Activated T-helper 1 cell treated with anti-CD3 and anti-CD28 coated beads, Interleukin-12 subunit alpha, Interleukin-12 subunit beta, Interleukin-2, Interleukin-4 antibody, amounts not matched to agents 30 ng/mL and 10 ng/mL and 1 ng/mL, durations not matched to agents 14 hours and 24 hours and 36 hours (primary cell): ENCODE results near the gene FBL. TPM values are rescaled to one million over a fixed set of nuclear protein-coding genes. Genes with fewer than 3 reads are reported as not detected.
"Not testable (repeated sequence)": the region's sequence is repeated elsewhere in the genome, so short reads cannot be mapped to it uniquely, and the experiment has no call there.

Experiments used
- DNase-seq: peaks from one replicate; pipeline ENCODE4 v3.0.0; 2021; ENCODE audit warnings: low spot score
- H3K27ac Mint-ChIP-seq: one replicate; pipeline ENCODE4 v1.8.0; 2021; ENCODE audit warnings: mild to moderate bottlenecking, mixed read lengths
- H3K27me3 Mint-ChIP-seq: one replicate; pipeline ENCODE4 v1.8.0; 2022; ENCODE audit warnings: mild to moderate bottlenecking, moderate library complexity, mixed read lengths; ENCODE audit not compliant: insufficient read depth
- H3K36me3 Mint-ChIP-seq: one replicate; pipeline ENCODE4 v1.8.0; 2021; ENCODE audit warnings: low read depth, mixed read lengths
- H3K4me1 Mint-ChIP-seq: one replicate; pipeline ENCODE4 v1.8.0; 2021; ENCODE audit warnings: low read depth, mixed read lengths
- H3K4me3 Mint-ChIP-seq: one replicate; pipeline ENCODE4 v1.8.0; 2021; ENCODE audit warnings: mild to moderate bottlenecking, moderate library complexity, mixed read lengths
- H3K9me3 Mint-ChIP-seq: one replicate; pipeline ENCODE4 v1.8.0; 2021; ENCODE audit warnings: mixed read lengths
- intact Hi-C: fragments of 100-400 bp; cut with micrococcal nuclease; formaldehyde crosslinking; loops from one replicate; pipeline ENCODE4 v1.15.1; 2024
- total RNA-seq: library from RNA; stranded (reverse); gene quantifications from 2 replicates; pipeline ENCODE4 v1.2.3, GENCODE V29; 2022

Gene FBL
- total RNA-seq, 1 donor from 2014 or later: 526 TPM

GRCh38 chr19:39809368-39809767 is 36.8 kb downstream of the FBL start:
- intact Hi-C loops: no loop called here
- Mint-ChIP-seq H3K4me1 (no peaks in the 10 kb centered on the region), H3K36me3 (peaks cover 1% of the 10 kb centered on the region), H3K9me3 (peaks cover 3% of the 10 kb centered on the region), H3K27me3 (no peaks in the 10 kb centered on the region), H3K27ac (no peak overlapping the region), H3K4me3 (no peak overlapping the region)
- DNase-seq: no peak

- H3K36me3 Mint-ChIP-seq, H3K4me1 Mint-ChIP-seq, H3K9me3 Mint-ChIP-seq, intact Hi-C loops, H3K27ac Mint-ChIP-seq, DNase-seq, H3K27me3 Mint-ChIP-seq, H3K4me3 Mint-ChIP-seq: not testable (repeated sequence)
Measured at GRCh38 chr19:39808688-39809087, 37.5 kb downstream of the FBL start.

- Mint-ChIP-seq H3K36me3 (no peaks in the 10 kb centered on the region), H3K4me3 (no peak overlapping the region), H3K9me3 (peaks cover 3% of the 10 kb centered on the region), H3K27me3 (no peaks in the 10 kb centered on the region), H3K4me1 (no peaks in the 10 kb centered on the region), H3K27ac (no peak overlapping the region)
- intact Hi-C loops: no loop called here
- DNase-seq: no peak
Measured at GRCh38 chr19:39807846-39808364, 38.3 kb downstream of the FBL start.

- no peak for DNase-seq
- Mint-ChIP-seq H3K4me1 (no peaks in the 10 kb centered on the region), H3K27me3 (peaks cover 6% of the 10 kb centered on the region), H3K36me3 (no peaks in the 10 kb centered on the region), H3K4me3 (no peak overlapping the region), H3K27ac (no peak overlapping the region), H3K9me3 (peaks cover 3% of the 10 kb centered on the region)
- intact Hi-C loops: no loop called here
Measured at GRCh38 chr19:39805104-39805503, 41.1 kb downstream of the FBL start.

GRCh38 chr19:39802958-39803357 is 43.2 kb downstream of the FBL start:
- peaks cover under 1% of the 10 kb centered on the region for H3K9me3 Mint-ChIP-seq
- no peak overlapping the region for H3K27ac Mint-ChIP-seq
- intact Hi-C loops: no loop called here
- no peaks in the 10 kb centered on the region for H3K4me1 Mint-ChIP-seq
- no peaks in the 10 kb centered on the region for H3K36me3 Mint-ChIP-seq
- H3K27me3 Mint-ChIP-seq: peaks cover 6% of the 10 kb centered on the region
- no peak overlapping the region for H3K4me3 Mint-ChIP-seq
- DNase-seq: no peak

GRCh38 chr19:39797083-39797482 is 49.1 kb downstream of the FBL start:
- no peak for DNase-seq
- intact Hi-C loops: no loop called here
- H3K4me1 Mint-ChIP-seq: peaks cover 5% of the 10 kb centered on the region
- H3K36me3 Mint-ChIP-seq: no peaks in the 10 kb centered on the region
- peaks cover 9% of the 10 kb centered on the region for H3K27me3 Mint-ChIP-seq
- H3K9me3 Mint-ChIP-seq: no peaks in the 10 kb centered on the region
- no peak overlapping the region for H3K27ac Mint-ChIP-seq
- no peak overlapping the region for H3K4me3 Mint-ChIP-seq

- H3K9me3 Mint-ChIP-seq: no peaks in the 10 kb centered on the region
- peaks cover 5% of the 10 kb centered on the region for H3K4me1 Mint-ChIP-seq
- peaks cover 6% of the 10 kb centered on the region for H3K27me3 Mint-ChIP-seq
- H3K27ac Mint-ChIP-seq: no peak overlapping the region
- no peak for DNase-seq
- H3K4me3 Mint-ChIP-seq: no peak overlapping the region
- no peaks in the 10 kb centered on the region for H3K36me3 Mint-ChIP-seq
- intact Hi-C loops: no loop called here
Measured at GRCh38 chr19:39796000-39796498, 50.1 kb downstream of the FBL start.

- Mint-ChIP-seq H3K27me3 (peaks cover 3% of the 10 kb centered on the region), H3K36me3 (no peaks in the 10 kb centered on the region), H3K27ac (no peak overlapping the region), H3K4me3 (no peak overlapping the region), H3K4me1 (peaks cover 5% of the 10 kb centered on the region), H3K9me3 (no peaks in the 10 kb centered on the region)
- DNase-seq: no peak
- intact Hi-C loops: no loop called here
Measured at GRCh38 chr19:39795001-39795400, 51.2 kb downstream of the FBL start.

GRCh38 chr19:39792999-39793546 is 53.1 kb downstream of the FBL start:
- no peak overlapping the region for H3K27ac Mint-ChIP-seq
- intact Hi-C loops: loop anchor here (1.0 to 2.0 kb wide), 6 partner anchors 31 to 429 kb away; no protein-coding TSS in a partner anchor
- peak; percentile 61 for DNase-seq
- no peaks in the 10 kb centered on the region for H3K36me3 Mint-ChIP-seq
- peak overlapping the region; percentile 77 for H3K4me3 Mint-ChIP-seq
- H3K27me3 Mint-ChIP-seq: peaks cover 3% of the 10 kb centered on the region
- peaks cover 5% of the 10 kb centered on the region for H3K4me1 Mint-ChIP-seq
- peaks cover 8% of the 10 kb centered on the region for H3K9me3 Mint-ChIP-seq

GRCh38 chr19:39788244-39788643 is 57.9 kb downstream of the FBL start:
- Mint-ChIP-seq H3K9me3 (peaks cover 13% of the 10 kb centered on the region), H3K27ac (no peak overlapping the region), H3K4me3 (no peak overlapping the region), H3K36me3 (no peaks in the 10 kb centered on the region), H3K4me1 (no peaks in the 10 kb centered on the region), H3K27me3 (peaks cover 25% of the 10 kb centered on the region)
- no peak for DNase-seq
- intact Hi-C loops: no loop called here

Other genes with a start within 250 kb of the FBL start
- not detected in 2 replicates for gene LGALS13, start 243.9 kb downstream of the FBL start, total RNA-seq
- gene LGALS16, start 190.5 kb downstream of the FBL start, total RNA-seq: not detected in 2 replicates
- gene LGALS14, start 141.9 kb downstream of the FBL start, total RNA-seq: 0.56 TPM in 1 of 2 replicates, not detected in the other
- 2.3 and 2.6 TPM in 2 replicates for gene CLC, start 108.3 kb downstream of the FBL start, total RNA-seq
- not detected in 2 replicates for gene LEUTX, start 67.5 kb downstream of the FBL start, total RNA-seq
- gene DYRK1B, start 12.2 kb downstream of the FBL start, total RNA-seq: 4.2 and 5.5 TPM in 2 replicates
- gene FCGBP, start 88.3 kb upstream of the FBL start, total RNA-seq: 2.2 and 3.1 TPM in 2 replicates
- gene PSMC4, start 124.8 kb upstream of the FBL start, total RNA-seq: 189 and 190 TPM in 2 replicates
- 6.1 and 7.1 TPM in 2 replicates for gene ZNF546, start 150.7 kb upstream of the FBL start, total RNA-seq
- 25.8 and 29.0 TPM in 2 replicates for gene ZNF780B, start 209.9 kb upstream of the FBL start, total RNA-seq
- 14.8 and 16.7 TPM in 2 replicates for gene ZNF780A, start 244.6 kb upstream of the FBL start, total RNA-seq